GM13976 (cell line): ENCODE results near the gene RIOX2.

Source experiments
- DNase-seq: peaks from one replicate; pipeline ENCODE4 v3.0.0; 2012; ENCODE audit warnings: low spot score
- in situ Hi-C: fragments of 300-500 bp; cut with MboI; formaldehyde crosslinking; loops from one replicate; pipeline ENCODE4 v1.12.0; 2022; ENCODE audit warnings: low sequenced_read_pairs, mixed read lengths, inconsistent platforms; ENCODE audit not compliant: unreplicated experiment
- TF ChIP-seq, protein P1 (sequence below): IDR thresholded peaks from 2 replicates; pipeline ENCODE4 v1.5.1; 2012; ENCODE audit warnings: borderline replicate concordance, mild to moderate bottlenecking; ENCODE audit not compliant: insufficient read depth; ENCODE audit errors: extremely low read depth, missing control alignments, control extremely low read depth

RIOX2 gene

GRCh38 chr3:97931218-97931617 is 41.0 kb downstream of the RIOX2 start:
- DNase-seq = no peak
- in situ Hi-C loops = no loop called here
- TF ChIP-seq, protein P1, sequence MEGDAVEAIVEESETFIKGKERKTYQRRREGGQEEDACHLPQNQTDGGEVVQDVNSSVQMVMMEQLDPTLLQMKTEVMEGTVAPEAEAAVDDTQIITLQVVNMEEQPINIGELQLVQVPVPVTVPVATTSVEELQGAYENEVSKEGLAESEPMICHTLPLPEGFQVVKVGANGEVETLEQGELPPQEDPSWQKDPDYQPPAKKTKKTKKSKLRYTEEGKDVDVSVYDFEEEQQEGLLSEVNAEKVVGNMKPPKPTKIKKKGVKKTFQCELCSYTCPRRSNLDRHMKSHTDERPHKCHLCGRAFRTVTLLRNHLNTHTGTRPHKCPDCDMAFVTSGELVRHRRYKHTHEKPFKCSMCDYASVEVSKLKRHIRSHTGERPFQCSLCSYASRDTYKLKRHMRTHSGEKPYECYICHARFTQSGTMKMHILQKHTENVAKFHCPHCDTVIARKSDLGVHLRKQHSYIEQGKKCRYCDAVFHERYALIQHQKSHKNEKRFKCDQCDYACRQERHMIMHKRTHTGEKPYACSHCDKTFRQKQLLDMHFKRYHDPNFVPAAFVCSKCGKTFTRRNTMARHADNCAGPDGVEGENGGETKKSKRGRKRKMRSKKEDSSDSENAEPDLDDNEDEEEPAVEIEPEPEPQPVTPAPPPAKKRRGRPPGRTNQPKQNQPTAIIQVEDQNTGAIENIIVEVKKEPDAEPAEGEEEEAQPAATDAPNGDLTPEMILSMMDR = no peak

DNA sequence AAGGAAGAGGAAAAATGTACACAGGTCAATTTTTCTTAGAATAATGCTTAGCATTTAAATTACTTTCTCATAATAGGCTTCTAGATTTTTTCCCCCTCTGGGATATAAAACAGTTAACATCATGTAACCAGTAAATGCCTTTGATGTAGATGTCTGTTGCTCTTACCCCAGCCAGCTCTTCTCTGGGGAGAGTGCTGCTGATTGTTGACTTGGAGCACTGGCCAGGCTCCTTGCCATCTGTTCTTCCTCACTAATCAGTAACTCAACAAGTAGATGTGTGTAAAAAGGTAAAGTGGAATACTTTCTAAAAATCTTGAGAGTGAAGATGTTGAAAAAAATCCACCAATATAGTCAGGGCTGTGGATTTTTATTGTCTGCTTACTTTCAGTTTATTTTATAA is 42.2 kb downstream of the RIOX2 start:
- no peak for DNase-seq
- in situ Hi-C loops = no loop called here
- TF ChIP-seq, protein P1 = no peak

DNA sequence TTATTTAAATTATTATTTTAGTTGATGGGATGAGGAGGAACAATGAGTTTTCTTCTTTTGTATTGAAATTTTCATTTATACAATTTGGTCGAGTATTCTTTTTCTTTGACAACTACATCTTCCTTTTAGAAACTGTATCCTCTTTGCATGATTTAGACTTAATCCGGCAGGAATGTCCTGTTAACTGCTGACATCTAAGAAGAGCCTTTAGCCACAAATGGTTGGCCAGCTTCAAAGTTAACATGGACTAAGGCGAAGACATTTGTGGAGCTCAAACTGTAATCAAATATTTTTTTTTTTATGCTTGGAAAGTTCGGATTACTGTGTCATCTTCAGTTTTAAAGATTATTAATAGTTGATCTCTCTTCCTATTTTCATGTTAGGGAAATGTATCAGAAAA is 43.2 kb downstream of the RIOX2 start:
- in situ Hi-C loops = no loop called here
- TF ChIP-seq, protein P1 = no peak
- DNase-seq = no peak

- no peak for DNase-seq
- TF ChIP-seq, protein P1 = no peak
- in situ Hi-C loops = no loop called here
Observed at GRCh38 chr3:97927704-97928103, 44.5 kb downstream of the RIOX2 start.

- in situ Hi-C loops = no loop called here
- TF ChIP-seq, protein P1 = no peak
- no peak for DNase-seq
Observed at GRCh38 chr3:97917813-97918536, 54.3 kb downstream of the RIOX2 start.

DNA sequence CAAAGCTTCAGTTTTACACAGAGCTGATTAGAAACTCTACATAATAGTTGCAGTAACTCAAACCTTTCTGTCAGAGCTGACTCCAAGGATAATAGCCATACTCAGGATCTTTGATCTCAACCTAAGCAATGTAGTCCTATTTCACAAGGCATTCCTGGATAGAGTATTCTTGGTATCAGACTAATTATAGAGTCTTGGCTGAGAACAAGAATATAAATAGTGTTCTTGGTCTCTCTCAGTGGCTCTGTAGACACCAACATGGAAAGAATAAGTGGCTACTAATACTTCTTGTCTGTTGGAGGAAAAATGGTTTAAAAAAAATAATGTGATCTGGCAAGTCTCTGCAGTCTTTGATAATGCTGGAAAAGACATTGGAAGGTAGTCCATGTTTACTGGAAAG is 55.7 kb downstream of the RIOX2 start:
- in situ Hi-C loops = no loop called here
- DNase-seq = no peak
- TF ChIP-seq, protein P1 = no peak

DNA sequence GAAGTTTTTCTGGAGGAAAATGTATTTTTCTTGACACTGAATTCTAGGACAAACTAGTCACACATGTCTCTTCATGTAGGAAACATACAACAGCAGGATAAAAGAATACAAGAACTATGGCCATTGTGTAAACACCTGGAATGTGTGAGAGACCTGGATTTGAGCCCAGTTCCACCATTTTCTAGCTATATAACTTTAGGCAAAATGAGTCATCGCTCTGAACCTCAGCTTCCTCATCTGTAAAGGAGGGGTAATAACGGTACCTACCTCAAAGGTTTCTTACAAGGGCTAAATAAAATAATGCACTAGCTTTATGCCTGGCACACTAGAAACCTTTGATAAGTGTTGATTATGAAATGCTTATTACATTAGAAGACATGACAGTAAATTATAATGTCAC is 57.8 kb downstream of the RIOX2 start:
- in situ Hi-C loops = no loop called here
- no peak for DNase-seq
- TF ChIP-seq, protein P1 = no peak
